ENCODE measurements around the gene ALDH1L1.
A peak's percentile ranks its signal among the peaks of the same experiment; 100 is the strongest.
"Not testable (repeated sequence)": the region's sequence is repeated elsewhere in the genome, so short reads cannot be mapped to it uniquely, and the experiment has no call there.

Gene ALDH1L1

GRCh38 chr3:126083511-126083912, 96.9 kb downstream of the ALDH1L1 start:
- DNase-seq (ENCODE audit: low spot score): no peak

DNA sequence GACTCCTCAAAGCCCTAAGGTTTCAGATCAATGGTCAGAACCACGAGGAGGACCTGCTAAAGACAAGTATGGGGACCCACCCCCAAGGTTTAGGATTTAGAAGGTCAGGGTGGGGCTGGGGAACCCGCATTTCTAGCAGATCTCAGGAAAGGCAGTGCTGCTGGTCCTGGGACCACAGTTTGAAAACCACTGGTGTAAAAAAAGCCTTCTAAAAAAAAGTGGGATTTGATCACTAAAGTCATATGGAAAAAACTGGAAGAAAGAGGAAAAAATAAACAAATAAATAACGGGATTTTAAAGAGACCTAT, 97.3 kb downstream of the ALDH1L1 start:
- no peak for DNase-seq (ENCODE audit: low spot score)

- no peak for DNase-seq (ENCODE audit: low spot score)
Observed at GRCh38 chr3:126082362-126083137, 97.8 kb downstream of the ALDH1L1 start.

DNA sequence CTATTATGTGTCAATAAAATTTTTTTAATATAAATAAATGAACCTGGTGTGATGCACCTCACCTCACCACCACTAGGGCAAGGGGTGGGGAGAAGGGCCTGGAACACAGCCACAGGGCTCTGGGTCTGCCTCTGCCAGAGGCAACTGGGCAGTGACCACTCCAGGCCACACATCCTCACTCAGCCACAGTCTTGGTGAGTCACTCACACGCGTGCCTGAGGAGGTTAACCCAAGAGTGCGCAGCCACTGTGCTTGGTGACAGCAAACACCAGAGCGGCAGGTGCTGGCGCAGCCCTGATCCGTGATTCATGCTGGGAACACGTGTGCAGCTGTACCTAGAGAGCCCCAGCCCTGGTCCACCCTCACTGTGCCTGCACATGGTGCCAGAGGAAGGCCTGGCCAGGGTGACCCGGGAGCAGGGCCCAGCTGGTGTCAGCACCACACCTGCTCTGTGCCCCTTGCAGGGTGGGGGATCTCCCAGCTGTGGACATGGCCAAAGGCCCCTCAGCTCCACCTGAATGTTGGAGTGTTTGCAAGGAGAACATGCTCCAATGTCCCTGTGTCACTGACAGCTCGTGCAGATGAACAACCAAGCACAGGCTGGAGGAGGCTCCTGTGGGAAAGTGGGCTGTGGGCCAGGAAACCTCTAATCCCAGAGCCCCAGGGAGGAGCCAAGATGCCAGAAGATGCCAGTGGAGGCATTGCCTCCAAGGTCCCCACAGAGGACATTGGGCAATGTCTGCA, 98.6 kb downstream of the ALDH1L1 start:
- peak; percentile 71 for DNase-seq (ENCODE audit: low spot score)

DNA sequence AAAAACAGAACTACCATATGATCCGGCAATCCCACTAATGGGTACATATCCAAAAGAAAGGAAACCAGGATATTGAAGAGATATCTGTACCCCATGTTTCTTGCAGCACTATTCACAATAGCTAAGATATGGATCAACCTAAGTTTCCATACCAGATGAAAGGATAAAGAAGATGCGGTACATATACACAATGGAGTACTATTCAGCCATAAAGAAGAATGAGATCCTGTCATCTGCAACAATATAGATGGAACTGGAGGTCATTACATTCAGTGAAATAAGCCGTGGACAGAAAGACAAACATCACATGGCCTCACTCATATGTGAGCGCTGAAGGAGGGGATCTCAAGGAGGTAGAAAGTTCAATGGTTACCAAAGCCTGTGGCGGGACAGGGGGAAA, 99.4 kb downstream of the ALDH1L1 start:
- no peak for DNase-seq (ENCODE audit: low spot score)

- DNase-seq (ENCODE audit: low spot score): no peak
Observed at GRCh38 chr3:126078866-126079265, 101.5 kb downstream of the ALDH1L1 start.

DNA sequence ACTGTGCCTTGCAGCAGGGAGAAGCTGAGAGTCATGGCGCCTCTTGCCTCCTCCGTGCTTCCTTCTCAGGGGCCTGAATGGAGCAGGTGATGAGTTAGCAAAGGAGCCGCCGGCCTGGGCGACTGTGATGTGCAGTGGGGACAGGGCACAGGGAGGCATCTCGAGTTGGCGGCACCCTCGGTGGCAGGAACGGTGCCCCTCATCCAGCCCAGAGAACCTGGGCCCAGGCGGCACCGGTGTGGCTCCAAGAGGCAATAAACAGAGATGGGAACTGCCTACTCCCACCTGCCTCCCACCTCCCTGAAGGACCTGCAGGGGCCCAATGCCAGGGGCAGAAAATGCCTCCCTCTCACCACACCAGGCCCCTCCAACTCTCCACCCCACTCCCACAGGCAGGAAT, 102.6 kb downstream of the ALDH1L1 start:
- DNase-seq (ENCODE audit: low spot score): no peak

DNA sequence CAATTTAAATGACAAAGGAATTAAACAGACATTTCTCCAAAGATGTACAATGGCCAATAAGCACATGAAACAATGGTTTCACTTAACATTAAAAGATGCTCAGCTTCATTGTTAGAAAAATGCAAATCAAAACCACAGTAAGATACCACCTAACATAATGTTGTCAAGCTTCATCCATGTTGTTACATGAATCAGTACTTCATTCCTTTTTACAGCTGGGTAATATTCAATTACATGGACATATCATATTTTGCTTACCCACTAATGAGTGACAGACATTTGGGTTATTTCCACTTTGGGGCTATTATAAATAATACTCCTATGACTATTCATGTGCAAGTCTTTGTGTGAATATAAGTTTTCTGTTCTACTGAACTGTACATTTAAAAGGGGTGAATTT, 104.2 kb downstream of the ALDH1L1 start:
- no peak for DNase-seq (ENCODE audit: low spot score)

GRCh38 chr3:126070146-126070545, 110.2 kb downstream of the ALDH1L1 start:
- no peak for DNase-seq (ENCODE audit: low spot score)

DNA sequence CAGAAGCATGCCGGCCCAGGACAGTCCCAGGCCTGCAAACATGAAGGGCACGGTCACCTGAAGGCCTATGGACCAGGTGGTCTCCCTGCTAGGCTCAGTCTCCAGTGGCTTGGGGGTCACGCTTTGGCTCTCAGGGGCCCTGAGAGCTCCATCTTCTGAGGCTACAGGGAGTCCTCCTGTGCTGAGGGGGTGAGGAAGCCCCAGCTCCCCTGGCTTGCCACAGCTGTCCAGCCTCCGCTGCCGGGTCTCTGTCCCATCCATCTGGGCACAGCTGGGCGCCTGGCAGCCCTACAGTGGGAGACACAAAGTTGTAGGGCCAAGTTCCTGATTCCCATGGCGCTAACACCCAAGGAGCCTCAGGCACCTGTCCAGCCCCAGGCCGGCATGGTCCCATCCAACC, 112.4 kb downstream of the ALDH1L1 start:
- DNase-seq (ENCODE audit: low spot score): no peak

DNA sequence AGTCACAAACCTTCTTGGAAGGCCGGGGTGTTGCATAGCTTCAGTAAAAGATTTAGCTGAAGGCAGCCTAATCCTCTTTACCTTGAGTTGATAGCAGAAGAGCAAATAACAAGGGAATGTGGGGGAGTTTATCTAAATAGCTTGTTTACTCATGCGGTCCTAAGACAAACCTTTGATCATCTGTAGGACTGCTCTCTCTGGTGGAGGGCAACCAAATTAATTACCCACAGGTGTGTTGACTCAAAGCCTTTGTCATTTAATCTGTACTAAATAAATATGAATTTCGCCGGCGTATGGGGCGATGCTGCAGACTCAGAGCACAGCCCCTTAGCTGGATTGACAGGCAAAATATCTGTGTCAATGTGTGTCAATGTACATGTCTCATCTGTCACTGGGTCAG, 113.7 kb downstream of the ALDH1L1 start:
- DNase-seq (ENCODE audit: low spot score): not testable (repeated sequence)

DNA sequence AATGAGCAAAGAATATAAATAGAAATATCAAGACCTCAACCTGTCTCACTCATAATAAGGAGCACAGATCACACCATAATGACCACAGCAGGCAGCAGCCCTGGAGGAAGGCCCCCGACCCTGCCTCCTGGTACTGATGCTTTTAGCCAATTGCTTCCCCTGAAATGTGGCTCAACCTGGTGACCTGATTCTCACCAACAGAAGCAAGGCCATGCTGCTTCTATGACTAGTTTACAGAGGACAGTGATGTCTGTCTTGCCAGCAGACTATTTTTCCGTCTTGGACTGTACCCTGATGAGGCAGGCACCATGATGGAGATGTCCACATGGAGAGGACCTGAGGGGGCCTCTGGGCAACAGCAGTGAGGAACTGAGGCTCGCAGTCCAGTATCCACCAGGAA, 114.5 kb downstream of the ALDH1L1 start:
- no peak for DNase-seq (ENCODE audit: low spot score)

DNA sequence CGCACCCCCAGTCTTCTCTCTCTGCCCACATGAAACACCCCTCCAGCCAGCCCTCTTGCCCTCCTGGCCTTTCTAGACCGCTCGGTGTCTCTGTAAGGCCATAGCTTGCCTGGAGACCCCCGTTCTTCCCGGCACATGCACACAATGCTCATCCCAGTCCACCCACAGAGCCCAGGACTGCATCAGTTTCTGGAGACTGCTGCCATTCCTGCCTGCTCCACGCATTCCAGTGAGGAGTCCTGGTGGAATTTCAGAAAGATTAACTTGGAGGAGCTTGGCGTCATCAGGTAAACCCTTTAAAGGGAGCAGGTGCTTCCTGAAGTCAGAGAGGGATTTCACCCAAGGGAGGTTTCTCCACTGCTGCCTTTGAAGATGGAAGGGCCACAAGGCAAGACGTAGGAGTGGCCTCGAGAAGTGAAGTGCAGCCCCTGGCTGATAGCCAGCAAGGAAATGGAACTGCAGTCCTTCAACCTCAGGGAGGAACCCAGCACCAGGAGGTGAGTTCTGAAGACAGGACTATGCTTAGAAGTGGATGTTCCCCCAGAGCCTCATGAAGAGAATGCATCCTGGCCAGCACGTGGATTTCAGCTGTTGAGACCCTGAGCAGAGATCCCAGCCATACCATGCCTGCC, 115.6 kb downstream of the ALDH1L1 start:
- no peak for DNase-seq (ENCODE audit: low spot score)

- DNase-seq (ENCODE audit: low spot score): no peak
Observed at GRCh38 chr3:126063358-126063965, 116.9 kb downstream of the ALDH1L1 start.

- no peak for DNase-seq (ENCODE audit: low spot score)
Observed at GRCh38 chr3:126061301-126062032, 118.9 kb downstream of the ALDH1L1 start.

DNA sequence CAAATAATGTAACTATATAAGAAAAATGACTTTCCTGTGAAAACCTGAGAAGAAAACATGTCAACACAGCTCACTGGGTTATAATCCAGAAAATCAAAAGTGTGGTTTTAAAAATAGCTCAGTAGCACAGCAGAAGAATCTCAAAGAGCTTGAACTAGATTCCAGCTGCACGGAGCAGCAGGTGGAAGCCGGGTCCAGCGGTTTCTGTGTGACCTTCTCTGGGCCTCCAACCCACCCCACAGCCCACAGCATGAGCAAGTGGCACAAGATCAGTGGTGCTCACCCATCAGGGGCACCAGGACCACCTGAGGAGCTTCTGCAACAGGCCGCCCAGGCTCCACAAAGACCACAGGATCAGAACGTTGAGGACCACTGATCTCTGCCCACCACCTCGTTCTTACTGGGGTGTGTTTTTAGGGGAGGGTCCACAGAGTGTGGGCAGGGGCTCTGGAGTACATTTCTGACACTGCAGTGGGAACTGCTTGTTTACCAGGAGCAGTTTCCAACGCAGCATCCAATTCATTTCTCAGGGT, 119.7 kb downstream of the ALDH1L1 start:
- no peak for DNase-seq (ENCODE audit: low spot score)

DNA sequence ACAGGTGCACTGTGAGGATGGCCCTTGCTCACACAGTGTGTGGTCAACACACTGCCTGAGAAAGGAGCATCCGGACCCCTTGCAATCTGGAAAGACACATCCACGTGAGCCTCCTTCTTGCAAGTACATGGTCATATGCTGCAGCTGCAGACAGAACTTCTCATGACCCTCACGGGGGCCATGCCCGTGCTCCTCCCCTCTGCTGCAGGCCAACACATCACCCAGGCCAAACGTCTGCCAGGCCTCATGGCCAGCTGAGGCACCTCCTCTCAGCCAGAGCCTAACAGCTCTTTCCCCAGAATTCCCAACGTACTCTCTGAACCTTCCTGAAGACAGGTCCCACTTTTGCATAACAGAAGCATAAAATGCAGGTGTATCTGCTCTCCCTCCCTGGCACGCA, 121.7 kb downstream of the ALDH1L1 start:
- DNase-seq (ENCODE audit: low spot score): no peak

- no peak for DNase-seq (ENCODE audit: low spot score)
Observed at GRCh38 chr3:126057936-126058335, 122.5 kb downstream of the ALDH1L1 start.

- DNase-seq (ENCODE audit: low spot score): no peak
Observed at GRCh38 chr3:126057501-126057819, 122.9 kb downstream of the ALDH1L1 start.

- no peak for DNase-seq (ENCODE audit: low spot score)
Observed at GRCh38 chr3:126056681-126057500, 123.5 kb downstream of the ALDH1L1 start.

DNA sequence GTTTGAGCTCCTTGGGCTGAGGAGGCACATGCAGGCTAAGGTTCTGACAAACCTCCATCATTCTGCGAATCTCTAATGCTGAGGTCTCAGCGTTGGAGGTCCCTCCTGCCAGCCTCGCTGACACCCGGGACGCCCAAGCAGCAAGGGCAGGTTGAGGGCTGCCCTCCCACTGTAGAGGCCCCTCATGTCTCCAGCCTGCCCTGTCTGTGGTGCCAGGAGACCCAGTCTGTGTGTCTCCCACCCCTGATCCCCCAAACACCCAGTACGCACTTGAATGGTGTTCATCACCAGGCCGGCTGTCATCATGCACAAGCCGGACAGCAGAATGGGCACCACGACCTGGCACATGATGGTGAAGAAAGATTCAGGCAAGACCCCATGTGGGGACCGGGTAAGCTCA, 124.3 kb downstream of the ALDH1L1 start:
- no peak for DNase-seq (ENCODE audit: low spot score)

Data from cerebellar cortex (tissue), 1 donor.